Measurements from ENCODE around the gene SORL1-AS1.

SORL1-AS1 gene

DNA sequence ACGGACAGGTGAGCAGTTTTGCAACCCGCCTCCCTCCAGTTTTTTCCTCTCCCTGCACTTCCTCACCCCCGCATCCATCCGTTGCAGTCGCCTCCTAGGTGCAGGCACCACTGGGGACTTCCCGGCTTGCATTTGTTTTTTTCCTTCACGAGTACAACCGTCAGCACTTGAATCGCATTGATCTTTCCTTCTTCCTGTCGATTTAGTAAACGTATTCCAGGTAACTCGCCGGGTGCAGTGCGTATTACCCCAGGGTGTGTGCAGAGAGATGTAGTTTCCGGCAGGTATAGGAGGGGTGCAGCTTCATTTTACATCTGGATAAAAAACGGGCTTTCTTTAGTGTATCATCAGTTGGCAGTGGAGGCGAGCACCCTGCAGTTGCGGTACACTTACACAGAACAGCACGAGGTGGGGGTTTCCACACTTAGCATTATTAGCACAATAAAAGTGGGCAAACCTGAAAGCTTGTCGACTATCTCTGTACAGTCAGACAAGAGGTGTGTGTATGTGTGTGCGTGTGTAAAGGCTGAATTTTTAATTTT lies at the start of gene SORL1-AS1:
TSS of gene SORL1-AS1 (minus strand) at position 359 of the 542 bp plus-strand sequence.
- DNase-seq: no peak

DNA sequence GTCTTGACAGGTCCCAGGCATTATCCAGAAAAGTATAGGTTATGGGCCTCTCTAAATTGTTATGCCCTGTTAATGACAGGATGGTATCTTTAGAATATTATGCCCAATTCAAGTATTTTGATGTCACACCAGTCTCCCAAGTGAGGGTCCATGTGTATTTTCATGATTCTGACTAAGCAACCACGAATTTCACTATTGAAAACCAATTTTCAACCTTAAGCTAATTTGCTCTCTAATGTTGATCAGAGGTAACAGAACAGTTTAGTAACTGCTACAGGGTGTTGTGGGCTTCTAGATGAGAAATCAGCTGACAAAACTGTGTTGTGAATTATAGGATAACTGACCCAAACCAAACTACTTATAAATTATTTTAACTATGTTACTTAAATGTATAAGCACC lies 48.0 kb upstream of the SORL1-AS1 start:
- DNase-seq: no peak

DNA sequence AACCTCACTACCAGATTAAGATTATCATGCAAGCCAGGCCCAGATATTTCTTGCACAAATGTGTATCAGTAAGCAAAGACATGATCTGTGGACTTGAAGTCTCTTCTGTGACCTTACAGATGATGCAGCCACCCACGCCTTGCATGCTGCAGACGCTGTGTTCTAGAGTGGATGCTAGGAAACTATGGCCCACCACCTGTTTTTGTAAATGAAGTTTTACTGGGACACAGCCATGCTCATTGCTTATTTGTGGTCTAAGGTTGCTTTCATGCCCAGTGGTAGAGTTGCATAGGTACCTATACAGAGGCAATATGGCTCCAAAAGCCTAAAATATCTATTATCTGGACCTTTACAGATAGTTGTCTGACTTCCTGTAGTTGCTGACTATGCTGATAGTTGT lies 47.5 kb upstream of the SORL1-AS1 start:
- DNase-seq: no peak

DNA sequence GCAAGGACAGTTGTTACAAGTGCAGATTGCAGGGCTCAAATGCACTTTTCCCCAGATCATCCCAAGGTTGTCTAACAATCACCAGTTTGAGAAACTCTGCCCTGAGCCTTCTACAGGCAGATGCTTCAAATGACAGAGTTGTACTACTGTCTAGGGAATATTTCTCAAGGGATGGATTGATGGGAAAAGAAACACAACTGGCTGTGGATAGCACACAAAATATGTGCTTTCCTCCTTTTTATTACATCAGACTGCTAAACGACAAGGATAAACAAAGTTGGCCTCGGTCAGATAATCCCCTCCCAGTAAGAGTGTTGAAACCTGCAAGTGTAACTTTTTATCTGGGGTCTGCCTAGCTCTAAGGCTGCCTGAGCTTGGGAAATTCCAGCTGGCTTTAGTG lies 46.6 kb upstream of the SORL1-AS1 start:
- no peak for DNase-seq

DNA sequence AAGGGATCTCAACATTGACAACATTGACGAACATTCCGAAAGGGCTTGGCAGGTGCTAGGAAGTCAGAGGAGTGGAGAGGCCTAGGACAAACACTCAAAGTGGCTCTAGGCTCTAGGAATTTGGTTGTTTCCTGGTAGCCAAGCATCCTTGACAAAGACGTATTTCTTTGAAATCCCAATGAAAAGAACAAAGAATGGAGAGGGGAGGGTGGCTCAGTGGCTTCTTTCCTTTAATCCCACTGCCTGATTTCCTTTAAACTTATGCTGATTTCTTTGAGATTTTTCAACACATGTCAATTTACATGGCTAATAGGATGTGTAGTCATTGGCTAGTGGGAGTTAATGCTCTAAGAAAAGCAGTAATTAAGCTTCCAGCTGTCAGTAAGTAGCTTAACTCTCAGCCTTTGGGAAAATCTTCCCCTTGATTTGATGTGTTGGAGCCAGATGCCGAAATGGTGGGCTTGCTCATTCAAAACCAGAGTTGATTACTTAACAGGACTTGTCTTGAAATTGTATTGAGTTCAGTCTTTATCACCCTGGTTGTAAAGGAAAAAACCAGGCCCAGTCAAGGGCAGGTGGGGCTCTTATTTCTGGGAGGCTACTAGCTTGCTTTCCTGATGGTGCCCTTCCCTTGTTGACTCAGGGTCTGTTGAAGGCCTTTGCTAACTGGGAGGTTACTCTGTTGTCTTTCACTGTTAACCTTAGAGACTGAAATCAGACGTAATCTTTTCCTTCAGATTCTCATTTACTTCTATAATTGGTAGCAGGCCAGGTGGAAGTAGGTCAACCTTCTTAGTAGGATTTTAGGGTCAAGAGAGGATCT lies 44.6 kb upstream of the SORL1-AS1 start:
- DNase-seq: no peak

DNA sequence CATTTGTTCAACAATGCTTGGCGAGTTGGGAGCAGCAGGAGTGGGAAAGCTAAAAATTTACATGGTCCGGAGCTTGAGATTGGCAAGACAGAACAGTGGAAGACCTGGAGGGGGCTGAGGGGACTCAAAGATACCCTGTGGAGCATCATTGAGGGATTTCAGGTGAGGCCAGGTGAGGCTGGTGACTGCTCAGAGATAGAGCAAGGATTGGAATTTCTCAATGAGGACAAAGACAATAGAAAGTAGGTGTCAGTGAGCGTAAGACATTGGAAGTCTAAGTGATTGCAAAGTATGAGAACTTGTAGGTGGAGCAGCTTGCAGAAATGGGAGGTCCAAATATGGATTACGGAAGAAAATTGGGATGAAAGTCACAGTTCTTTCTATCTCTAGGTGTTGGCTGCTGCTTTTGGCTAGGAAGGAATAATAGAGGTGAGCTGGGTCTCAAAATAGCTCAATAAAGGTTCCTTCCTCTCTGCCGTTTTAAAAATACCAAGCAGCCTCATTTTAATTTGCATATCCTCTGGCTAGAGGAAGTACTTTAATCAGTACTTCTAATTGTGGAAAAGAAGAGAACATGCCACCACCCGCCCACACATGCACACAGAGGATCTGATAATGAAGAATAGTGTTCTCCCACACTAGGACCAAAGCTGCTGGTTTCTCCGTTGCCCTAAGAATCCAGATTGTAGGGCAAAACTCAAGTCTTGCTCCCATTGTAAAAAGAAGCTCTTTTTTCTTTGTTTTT lies 41.8 kb upstream of the SORL1-AS1 start:
- peak; percentile 84 for DNase-seq

DNA sequence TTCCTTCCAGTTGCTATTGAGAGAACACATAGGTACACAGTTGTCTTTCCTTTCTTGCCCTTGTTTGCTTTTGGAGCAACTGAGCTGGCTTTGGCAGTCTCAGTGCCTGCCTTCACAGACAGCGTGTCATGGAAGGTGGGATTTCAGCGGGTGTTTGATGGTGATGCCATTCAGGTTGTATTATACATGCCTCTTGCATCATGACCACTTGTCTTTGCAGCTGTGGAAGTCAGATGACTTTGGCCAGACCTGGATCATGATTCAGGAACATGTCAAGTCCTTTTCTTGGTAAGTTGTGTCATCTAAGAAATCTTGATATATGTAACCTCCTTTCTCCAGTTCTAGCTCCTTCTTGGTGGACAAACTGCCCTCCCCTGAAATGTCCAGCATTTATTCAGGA lies 37.1 kb upstream of the SORL1-AS1 start:
- DNase-seq: no peak

DNA sequence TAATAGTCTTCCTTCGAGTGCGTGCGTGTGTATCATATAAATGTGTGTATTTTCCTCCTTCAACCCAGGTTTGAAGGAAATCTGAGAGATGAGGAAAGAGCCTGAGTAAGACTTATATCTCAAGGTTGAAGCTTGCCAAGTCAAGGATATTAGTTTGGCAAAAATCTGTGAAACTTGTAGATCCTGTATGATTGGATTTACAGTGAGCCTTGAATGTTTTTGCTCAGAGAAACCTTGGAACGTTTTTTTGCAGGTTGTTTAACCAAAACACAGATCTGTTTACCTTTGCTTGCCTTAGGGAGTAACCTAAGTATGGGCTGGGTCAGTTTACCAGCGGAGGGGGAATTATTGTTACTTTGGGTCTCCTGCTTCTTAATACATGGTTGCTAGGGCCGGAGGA lies 35.9 kb upstream of the SORL1-AS1 start:
- DNase-seq: no peak

DNA sequence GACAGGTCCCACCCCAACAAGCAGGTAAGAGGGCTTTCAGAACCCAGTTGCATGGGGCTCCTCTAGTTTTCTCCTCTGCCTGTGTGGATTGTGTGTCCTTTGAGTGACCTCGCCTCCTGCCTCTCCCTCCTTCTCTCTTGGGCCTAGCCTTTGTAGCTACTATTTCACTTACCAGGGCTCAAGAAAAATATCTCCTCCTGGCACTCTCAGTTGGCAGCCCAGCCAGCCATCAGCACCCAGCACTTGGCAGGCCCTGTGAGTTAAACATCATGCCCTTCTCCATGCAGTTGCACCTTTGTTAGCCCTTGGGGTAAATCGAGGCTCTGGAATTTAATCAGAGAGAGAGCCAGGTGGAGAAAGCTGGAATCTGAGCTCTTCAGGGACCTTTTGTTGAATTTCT lies 35.4 kb upstream of the SORL1-AS1 start:
- DNase-seq: no peak

DNA sequence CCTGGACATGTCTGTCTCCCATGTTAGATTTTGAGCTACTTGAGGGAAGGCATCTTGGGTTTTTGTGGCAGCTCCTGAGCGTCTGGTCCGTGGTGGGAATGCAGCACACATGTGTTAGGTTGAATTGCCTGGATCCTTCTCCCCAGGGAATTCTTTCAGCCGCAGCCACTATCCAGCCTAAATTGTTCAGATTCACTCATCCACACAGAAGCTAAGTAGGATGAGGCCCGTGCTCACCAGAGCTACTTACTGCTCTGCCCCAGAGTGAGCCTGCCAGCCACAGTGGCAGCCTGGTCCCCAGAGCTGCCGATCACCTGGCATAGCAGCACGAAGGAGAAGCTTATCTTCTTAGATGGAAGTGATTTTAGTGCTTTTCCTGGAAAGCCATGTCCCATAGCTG lies 34.4 kb upstream of the SORL1-AS1 start:
- no peak for DNase-seq

DNA sequence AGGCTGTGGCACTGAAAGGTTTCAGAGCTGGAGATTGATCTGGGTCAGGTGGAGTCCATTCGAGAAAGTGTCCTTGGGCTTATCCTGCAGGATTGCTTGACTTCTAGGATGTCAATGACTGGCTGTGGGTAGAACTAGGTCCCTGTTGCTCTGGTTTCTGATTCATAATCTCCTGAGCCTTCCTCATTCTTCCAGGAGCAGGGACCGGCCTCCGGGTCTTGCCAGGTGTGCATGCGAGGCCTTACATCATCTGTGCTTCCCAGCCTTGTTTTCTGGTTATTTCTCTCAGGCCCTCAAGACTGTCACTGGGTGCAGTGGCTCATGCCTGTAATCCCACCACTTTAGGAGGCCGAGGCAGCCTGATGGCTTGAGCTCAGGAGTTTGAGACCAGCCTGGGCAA lies 33.3 kb upstream of the SORL1-AS1 start:
- DNase-seq: no peak

DNA sequence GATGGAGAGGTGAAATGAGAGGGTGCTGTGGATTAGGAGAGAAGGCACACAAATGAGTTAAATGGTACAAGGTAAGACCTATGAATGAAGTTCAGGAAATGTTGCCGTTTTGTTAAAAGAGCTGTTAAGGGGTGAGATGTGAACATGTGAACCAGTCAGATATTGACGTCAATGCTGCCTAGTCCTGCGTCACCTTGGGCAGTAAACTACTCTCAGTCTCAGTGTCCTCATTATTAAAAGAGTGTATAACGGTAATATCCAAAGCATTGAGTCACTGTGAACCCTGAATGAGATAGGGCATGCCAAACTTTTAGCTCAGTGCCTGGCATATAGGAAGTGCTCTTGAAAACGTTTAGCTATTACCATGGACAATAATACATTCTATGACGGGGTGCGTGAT lies 32.4 kb upstream of the SORL1-AS1 start:
- no peak for DNase-seq

DNA sequence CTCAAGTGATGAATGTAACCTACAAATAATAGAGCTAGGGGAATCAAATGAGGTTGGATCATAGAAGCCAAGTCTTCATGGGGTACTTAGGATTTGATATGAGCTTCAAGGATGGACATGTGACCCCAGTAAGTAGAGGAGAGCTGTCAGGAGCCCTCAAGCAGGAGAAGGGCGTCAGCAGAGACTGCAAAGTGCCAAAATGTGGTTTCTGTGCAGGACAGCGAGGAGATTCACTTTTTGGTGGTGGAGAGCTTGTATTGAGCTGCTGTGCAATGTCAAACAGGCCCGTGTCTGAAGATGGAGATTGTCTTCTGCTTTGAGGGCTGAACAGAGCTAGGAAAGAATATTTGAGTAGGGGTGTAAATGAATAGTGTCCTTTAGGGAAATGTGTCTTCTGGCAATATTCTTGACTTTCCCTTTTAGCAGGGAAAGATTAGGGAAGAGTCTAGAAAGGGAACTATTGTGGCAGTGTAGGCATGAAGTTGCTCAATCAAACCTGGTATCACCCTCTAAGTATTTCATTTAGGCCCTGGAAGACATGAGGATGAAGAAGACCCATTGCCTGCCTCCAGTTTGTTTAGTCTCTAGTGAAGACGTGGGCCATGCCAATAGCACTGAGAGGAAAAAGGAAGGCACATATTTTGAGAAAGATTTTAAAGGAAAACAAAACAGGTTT lies 31.2 kb upstream of the SORL1-AS1 start:
- DNase-seq: no peak

DNA sequence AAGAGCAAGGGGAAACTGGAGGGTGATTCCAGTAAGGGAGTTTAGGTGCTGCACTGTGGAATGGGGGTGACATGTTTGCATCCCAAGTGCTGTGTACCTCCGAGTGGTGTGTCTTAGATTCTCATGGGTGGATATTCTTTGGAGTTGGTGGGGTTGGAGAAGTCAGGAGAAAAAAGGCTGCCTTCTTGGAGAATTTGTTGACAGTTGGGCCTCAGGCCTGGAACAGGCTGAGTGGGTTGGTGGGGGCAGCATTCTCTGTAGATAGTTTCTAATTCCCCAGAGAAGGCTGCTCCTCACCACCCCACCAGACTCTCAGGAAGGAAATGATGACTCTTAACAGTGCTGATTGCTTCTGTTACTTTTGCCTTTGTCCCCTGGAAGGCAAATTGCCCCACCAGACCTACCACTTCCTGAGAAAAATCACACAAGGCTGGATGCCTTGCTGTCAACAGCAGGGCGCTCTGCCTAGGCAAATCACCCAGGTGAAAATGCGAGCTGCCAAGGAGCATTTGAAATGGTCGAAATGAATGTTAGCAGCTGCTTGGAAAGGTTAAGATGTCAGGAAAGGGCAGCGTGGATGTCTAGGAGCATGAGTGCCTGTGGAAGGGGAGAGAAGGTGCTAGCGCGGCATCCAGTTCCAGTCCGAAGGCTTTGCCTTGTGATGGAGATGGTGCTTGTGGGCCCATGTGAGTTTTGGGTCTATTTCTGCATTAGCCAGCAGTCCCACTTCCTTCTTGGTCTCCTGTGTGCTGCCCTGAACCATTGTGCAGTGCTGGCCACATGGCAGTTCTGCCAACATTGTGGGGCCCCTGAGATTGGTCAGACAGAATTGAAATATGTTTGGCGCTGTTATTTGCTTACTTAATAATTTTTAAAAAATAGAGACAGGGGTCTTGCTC lies 29.7 kb upstream of the SORL1-AS1 start:
- peak; percentile 80 for DNase-seq

DNA sequence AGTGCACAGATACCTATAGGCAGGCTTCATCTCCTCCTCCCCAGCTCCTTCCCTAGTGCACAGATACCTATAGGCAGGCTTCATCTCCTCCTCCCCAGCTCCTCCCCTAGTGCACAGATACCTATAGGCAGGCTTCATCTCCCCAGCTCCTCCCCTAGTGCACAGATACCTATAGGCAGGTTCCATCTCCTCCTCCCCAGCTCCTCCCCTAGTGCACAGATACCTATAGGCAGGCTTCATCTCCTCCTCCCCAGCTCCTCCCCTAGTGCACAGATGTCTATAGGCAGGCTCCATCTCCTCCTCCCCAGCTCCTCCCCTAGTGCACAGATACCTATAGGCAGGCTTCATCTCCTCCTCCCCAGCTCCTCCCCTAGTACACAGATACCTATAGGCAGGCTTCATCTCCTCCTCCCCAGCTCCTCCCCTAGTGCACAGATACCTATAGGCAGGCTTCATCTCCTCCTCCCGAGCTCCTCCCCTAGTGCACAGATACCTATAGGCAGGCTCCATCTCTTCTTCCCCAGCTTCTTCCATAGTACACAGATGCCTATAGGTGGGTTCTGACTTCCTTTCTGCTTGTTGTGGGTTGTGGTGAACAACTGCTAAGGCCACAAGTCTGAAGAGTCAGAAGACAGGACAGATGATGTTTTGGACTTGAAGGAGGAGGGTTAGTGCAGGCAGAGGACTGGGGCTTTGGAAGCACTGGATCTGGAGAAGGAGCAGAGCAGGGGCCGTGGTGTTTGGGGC lies 28.9 kb upstream of the SORL1-AS1 start:
- DNase-seq: peak; percentile 76

DNA sequence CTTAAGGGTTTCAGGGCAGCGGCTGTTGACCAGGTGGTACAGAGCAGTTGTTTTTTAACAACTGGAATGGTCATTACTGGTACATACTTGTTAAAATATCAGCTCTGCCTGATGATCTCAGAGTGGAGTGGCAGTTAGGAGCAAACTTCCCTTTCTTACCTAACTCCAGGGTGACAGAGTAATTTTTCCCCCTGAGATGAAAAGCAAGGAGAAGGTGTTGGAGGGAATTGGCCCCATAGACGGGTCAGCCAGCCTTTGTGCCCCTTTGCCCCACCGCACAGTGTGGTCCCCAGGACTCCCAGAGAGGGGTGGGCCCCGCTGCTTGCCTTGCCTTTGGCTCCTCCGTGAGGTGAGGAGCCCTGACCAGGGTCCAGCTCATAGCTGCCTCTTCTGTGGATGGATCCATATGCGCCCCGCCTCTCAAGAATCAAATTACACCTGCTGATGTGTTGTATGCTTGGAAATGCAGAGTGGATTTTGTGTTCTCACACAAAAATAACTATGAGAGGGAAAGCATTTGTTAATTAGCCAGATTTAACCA lies 27.0 kb upstream of the SORL1-AS1 start:
- DNase-seq: no peak

DNA sequence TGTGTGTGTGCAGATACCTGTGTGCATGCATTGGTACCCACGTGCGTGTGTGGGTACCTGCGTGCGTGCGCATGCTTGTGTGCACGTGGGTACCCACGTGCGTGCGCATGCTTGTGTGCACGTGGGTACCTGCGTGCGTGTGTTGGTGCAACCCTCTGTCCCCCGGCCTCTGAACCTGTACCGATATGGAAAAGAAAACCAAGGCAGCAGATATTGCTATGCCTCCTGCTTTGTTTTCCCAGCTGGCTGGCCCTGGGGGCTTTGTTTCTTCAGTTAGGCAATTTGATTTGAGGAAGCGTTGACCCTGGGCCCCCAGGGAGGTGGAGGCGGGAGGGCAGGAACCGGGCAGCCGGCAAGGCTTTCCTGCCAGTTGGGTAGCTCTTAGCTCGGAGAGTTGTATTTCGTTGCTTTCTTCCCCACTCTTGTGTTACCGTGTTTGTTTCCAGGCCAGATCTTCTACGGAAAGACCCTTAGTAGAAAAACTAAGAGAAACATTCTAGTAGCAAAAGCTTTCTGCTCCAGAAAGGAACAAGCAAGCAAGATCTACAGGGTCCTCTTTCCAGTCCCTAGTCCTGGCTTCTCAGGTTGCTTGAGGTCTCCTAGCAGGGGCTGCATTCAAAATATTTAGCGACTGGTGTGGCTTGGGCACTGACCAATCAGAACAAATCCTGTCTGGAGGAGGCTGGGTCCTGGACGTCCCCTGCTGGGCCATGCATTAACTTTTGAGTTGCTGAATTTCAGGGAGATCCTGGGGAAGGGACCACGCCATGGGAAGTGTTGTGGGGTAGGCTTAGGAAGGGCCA lies 26.3 kb upstream of the SORL1-AS1 start:
- no peak for DNase-seq

DNA sequence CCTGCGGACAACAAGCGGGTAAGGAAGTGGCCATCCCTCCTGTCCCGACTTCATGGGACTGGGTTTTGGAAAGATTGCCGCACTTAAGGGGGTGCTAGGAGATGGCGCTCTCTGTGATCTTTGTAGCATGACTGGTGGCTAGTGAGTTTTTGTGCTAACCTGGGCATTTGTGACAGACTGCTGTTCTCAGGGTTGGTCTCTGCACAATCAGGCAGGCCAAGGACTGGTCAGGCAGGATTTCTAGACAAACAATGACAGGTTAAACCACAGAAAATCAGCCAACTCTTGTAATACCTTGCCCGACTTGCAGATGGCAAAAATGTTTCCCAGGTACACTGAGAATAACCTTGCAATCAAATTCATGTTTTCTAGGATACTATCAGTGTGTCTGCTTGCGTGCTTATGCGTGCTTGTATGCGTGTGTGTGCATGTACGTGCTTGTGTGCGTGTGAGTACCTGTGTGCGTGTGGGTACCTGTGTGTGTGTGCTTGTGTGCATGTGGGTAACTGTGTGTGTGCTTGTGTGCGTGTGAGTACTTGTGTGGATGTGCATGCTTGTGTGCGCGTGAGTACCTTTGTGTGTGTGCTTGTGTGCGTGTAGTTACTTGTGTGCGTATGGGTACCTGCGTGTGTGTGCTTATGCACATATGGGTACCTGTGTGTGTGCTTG lies 25.6 kb upstream of the SORL1-AS1 start:
- no peak for DNase-seq

DNA sequence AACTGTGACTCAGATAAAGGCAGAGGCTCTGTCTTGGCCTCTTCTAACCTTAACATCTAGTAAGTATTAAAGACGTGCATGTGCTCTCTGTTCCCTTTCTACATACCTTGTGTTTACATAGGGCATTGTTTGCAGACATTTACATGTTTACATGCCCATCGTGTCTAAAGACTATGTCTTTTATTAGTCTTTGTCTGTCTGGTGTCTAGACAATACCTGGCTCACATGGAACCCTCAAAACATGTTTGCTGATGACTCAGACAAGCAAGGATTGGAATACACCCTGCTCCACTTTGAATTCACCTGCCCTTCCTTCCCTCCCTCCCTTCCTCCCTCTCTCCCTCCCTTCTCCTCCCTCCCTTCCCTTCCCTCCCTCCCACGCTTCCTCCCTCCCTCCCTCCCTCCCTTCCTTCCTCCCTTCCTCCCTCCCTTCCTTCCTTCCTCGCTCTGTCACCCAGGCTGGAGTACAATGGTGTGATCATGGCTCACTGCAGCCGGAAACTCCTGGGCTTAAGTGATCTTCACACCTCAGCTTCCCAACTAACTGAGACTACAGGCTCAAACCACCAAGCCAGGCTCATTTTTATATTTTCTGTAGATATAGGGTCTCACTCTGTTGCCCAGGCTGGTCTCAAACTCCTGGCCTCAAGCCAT lies 23.7 kb upstream of the SORL1-AS1 start:
- DNase-seq: no peak
